HG03432 (cell line): Measurements from ENCODE around the gene TMUB1.

Source experiments
- ATAC-seq: cut with Tn5 transposase; IDR thresholded peaks from one replicate; pipeline ENCODE4 v1.9.1; 2021; ENCODE audit warnings: mild to moderate bottlenecking, moderate library complexity; ENCODE audit not compliant: unreplicated experiment

TMUB1 gene

DNA sequence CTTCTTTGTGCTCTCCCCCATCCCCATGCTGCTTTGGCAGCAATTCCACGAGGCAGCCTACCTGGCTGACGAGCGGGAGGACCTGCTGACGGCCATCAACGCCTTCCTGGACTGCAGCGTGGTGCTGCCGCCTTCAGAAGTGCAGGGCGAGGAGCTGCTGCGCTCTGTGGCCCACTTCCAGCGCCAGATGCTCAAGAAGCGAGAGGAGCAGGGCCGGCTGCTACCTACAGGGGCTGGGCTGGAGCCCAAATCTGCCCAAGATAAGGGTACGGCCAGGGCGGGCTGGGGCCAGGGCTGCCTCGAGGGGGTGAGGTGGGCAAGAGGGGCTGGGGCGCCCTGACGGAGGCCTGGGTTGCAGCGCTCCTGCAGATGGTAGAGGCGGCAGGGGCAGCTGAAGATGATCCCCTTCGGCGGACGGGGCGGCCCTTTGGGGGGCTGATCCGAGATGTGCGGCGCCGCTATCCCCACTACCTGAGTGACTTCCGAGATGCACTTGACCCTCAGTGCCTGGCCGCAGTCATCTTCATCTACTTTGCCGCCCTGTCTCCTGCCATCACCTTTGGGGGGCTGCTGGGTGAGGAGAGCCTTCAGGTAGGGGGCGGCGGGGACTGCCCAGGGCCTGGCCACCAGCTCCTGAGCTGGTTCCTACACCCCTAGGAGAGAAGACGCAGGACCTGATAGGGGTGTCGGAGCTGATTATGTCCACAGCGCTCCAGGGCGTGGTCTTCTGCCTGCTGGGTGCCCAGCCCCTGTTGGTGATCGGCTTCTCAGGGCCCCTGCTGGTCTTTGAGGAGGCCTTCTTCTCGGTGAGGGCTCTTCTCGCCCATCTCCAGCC lies 12.0 kb downstream of the TMUB1 start:
- ATAC-seq: no peak

DNA sequence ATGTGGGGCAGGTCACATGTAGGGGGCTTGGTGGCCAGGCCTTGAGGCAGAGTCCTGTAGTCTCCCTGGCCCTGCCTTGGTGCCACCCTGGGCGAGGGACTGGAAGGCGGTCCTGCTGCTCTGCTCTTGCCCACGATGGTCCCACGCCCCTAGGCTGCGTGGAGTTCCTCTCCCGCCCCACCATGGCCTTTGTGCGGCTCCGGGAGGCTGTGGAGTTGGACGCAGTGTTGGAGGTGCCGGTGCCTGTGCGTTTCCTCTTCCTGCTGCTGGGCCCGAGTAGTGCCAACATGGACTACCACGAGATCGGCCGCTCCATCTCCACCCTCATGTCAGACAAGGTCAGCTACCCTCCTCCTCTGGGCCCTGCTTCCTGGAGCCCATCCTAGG lies 12.7 kb downstream of the TMUB1 start:
- no peak for ATAC-seq

DNA sequence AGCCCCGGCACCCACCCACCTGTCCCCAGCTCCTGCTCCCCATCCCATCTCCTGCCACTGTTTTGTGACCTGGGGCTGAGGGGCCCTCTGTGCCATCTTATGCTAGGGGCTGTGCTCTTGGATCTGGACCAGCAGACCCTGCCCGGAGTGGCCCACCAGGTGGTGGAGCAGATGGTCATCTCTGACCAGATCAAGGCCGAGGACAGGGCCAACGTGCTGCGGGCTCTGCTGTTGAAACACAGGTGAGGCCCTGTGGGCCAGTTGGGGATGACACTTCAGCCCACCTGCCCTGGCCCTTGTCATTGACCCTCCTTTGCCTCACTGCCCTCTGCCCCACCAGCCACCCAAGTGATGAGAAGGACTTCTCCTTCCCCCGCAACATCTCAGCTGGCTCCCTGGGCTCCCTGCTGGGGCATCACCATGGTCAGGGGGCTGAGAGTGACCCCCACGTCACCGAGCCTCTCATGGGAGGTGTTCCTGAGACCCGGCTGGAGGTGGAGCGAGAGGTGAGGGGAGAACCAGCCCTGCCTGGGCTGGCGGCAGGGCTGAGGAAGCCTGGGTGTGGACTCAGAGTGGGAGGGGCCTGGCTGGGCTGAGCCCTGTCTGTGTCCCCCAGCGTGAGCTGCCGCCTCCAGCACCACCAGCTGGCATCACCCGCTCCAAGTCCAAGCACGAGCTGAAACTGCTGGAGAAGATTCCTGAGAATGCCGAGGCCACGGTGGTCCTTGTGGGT lies 13.3 kb downstream of the TMUB1 start:
- ATAC-seq: no peak

DNA sequence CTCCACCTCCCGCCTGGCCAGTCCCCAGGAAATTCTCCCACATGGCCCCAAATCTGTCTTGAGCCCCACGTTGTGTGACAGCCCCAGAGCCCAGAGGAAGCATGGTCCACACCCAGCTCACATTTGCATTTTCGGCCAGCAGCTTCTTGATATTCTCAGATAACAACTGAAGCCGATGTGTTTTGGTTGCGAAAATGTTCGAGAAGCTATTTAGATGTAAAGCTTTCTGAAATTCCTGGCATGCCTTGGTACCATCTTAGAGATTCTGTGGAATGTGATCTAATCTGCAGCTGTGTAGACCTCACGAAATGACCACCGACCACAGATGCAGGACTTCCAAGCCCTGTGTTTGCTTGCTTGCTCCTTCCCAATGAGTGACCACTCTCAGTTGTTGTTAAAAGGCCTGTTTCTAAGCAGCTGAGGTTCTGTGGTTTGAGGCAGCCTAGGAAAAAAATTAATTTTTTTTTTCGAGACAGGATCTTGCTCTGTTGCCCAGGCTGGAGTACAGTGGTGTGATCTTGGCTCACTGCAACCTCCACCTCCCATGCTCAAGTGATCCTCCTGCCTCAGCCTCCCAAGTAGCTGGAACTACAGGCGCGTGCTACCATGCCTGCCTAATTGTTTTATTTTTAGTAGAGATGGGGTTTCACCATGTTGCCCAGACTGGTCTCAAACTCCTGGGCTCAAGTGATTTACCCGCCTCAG lies 15.1 kb downstream of the TMUB1 start:
- no peak for ATAC-seq

DNA sequence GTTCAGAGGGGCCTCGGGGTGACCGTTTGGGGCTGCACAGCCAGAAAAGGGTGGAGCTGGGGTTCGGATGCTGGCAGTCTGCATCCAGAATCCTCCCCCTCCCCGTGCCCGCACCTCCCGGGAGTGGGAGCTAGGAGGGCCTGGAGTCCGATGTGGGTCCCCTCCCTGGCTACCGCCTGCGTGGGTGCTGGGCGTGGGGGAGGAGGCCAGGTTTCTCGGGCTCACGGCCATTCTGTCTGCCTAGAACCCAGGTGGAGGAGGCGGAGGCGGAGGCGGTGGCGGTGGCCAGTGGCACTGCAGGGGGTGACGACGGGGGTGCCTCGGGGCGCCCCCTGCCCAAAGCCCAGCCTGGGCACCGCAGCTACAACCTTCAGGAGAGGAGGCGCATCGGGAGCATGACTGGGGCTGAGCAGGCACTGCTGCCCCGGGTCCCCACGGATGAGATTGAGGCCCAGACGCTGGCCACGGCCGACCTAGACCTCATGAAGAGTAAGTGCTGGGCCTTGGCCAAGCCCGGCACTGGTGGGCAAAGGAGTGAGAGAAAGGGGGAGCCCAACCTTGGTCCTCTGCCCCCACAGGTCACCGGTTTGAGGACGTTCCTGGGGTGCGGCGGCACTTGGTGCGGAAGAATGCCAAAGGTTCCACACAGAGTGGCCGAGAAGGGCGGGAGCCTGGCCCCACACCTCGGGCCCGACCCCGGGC lies 16.9 kb downstream of the TMUB1 start:
- ATAC-seq: no peak

DNA sequence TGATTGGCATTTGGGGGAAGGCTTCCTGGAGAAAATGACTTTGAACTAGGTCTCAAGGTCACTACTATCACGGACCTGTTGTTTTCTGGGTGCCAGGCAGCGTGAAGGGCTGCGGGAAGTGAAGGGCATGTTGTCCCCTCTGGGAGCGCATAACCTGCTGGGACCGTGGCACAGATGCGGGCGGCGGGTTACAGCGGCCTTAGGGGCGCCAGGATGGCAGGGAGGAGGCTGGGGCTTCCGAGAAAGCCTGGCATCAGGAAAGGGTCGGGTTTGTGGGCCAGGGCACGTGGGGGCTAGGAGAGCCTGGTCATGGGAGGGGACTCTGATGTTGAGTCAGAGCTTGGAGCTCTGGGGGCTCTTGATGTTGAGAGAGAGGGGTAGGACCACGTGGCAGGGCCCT lies 17.8 kb downstream of the TMUB1 start:
- ATAC-seq: no peak

DNA sequence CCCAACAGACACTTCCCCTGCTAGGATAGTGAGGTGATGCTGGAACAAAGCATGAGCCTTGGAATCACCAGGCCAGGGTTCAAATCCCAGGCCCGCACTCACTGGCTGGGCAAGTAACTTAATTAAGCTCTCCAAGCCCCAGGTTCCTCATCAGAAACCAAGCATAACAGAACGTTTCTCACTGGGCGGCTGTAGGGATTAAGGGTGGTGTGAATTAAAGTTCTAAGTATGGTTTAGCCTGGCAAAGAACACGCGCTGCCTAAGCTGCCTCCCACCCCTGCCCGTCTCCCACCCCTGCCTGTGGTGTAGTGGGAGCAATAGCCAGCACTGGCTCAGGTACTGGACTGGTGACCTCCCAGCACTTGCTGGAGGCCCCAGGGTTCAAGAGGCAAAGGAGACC lies 18.3 kb downstream of the TMUB1 start:
- ATAC-seq: no peak

DNA sequence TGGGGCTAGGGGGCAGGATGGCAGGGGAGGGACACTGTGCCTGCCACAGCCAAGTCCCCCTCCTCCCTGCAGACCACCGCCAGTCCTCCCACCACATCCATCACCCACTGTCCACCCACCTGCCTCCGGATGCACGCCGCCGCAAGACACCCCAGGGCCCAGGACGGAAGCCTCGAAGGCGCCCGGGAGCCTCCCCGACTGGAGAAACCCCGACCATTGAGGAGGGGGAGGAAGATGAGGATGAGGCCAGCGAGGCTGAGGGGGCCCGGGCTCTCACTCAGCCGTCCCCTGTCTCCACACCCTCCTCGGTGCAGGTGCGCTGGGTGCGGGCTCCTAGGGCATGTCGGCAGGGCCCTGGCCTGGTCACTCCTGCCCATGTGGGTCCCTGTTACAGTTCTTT lies 18.8 kb downstream of the TMUB1 start:
- ATAC-seq: no peak

DNA sequence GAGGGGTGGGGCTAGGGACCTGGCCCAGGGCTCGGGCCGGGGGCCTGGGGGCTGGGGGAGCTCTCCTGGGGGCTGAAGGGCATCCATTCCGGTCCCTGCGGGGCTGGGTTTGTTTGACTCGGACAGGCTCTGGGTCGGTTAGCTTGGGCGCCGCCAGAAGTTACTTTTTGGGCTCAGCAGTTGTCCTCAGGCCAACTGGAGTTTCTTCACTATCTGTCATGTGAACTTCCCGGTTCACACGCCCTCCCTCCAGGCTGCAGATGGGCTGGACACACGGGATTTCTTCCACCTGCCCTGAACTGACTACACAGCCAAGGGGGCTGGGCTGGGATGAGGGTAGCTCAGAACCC lies 20.1 kb downstream of the TMUB1 start:
- ATAC-seq: no peak

DNA sequence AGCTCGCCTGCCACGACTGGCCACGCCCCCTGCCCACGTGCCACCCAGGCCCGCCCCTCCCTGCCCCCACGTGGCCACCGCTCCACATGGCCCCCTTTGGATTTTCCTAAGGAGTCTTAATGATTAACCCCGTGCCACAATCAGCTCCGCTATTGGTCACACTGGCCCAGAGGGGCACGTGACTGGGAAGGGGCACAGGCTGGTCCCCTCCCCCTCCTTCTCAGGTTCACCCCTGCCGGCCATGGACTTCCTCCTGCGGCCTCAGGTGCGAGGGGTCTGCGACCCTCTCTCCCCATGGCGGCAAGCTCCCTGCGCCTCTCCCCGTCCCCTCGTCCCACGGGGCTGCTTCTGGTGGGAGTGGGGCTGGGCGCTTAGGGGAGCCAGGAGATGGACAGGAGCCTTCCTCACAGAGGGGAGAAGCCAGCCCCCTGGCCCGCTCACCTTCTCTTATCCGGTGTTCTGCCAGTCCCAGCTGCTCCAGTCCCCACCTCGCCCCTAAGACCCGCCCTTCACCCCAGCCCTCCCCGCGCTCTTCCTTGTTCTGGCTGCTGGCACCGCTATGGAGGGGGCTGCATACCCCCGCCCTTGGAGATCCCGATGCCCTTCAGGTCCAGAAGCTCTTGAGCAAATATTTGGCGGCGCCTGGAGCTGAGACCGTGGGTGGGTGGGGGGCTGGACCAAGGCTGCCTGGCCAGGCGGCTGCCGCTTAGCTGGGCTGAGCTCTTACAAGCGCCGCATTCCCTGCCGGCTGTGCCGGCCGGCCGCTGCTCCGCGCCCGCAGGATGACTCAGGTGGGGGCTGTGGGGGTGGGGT lies 20.7 kb downstream of the TMUB1 start:
- ATAC-seq: no peak

DNA sequence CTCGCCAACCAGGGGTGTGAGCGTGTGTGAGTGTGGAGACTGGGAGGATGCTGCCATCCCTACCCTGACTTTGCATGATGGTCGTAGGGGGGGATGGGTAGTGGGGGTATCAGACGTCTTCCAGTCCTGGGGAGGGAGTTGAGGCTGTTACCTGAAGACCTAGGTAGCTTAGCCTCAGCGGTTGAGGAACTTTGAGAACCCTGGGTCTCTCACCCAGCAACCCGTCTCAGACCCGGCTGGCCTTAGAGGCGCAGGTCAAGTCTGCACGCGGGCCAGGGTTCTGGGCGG lies 21.2 kb downstream of the TMUB1 start:
- ATAC-seq: no peak

DNA sequence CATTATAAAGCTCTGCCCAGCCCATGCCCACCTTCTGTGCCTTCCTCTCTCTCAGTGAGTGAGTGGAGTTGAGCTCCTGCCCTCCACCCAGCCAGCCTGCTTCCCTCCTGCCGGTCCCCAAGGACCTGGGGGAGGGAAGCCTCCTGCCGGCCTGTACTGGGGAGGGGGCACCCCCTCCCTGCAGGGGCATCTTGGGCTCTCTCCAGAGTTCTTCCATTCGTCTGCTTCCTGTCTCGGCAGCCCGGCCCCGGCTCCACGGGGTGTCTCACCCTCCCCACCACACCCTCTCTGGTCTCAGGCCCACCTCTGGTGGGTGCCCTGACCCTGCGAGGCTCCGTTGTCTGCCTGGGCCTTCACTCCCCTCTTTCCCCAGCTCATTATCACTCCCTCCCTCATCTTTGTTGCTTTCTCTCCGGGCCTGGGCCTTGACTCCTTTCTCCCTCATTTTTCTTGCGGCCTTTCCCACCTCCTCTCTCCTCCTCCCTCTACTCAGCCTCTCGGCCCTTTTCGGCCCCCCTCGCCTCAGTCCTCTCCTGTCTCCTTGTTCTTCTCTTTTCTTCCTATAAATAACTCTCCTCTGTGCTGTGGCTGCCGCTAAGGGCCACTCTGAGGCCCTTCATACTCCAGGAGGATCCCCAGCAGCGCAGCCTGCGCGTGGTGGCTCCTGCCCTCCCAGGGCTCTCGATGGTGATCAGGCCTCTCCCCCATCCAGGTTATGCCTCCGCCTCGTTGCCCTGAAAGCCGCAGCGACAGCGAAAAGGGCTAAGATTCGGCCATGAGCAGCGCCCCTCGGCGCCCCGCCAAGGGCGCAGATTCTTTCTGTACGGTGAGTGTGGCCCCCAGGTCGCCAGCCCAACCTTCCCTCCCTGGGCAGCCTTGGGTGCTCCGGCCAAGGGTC lies 21.8 kb downstream of the TMUB1 start:
- no peak for ATAC-seq

DNA sequence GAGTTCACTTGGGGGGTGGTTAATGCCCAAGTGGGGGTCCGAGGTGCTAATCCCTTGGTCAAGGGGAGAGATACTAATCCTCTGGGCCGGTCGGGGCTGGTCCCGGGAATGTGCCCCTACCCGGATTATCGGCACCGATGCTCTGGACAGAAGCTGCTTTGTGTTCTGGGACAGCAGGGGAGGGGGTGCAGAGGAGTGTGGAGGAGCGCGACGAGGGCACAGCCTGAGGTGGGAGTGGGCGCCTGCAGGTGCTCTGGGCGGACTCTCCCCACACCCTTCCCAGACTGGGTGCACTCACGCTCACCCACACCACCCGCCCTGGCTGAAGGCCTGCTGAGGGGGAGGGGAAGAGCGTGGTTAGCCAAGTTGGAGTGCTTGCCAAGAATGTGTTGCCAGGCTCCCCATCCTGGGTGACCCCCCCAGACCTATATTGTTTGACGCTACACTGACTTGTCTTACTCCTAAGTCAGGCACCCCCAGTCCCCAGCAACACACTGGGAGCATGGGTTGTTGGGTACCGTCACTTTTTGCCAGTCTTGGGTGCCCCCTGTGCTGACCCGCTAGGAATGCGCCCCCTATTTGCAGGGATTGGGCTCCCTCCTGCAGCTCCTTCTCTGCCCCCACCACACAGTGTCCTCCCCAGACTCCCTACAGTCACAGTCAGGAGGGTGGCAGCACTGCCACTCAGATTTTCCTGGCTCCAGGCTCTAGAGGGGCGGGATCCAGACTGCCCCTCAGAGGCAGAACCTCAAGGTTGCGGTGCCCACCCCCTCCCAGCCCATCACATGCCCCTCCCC lies 22.7 kb downstream of the TMUB1 start:
- no peak for ATAC-seq

DNA sequence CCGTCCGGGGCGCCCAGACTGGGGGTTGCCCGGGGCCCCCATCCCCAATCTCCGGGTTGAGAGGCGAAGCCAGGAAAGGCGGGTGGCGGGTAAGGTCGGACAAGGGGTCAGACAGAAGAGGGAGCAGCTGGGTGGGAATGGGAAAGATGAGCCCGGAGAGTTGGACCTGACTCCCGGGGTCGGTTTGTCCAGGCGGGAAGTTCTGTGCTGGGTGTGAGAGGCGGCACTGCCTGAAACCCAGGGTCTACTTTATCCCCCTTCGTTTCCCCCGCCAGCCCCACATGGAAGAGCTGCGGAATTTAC lies 23.2 kb downstream of the TMUB1 start:
- ATAC-seq: no peak

DNA sequence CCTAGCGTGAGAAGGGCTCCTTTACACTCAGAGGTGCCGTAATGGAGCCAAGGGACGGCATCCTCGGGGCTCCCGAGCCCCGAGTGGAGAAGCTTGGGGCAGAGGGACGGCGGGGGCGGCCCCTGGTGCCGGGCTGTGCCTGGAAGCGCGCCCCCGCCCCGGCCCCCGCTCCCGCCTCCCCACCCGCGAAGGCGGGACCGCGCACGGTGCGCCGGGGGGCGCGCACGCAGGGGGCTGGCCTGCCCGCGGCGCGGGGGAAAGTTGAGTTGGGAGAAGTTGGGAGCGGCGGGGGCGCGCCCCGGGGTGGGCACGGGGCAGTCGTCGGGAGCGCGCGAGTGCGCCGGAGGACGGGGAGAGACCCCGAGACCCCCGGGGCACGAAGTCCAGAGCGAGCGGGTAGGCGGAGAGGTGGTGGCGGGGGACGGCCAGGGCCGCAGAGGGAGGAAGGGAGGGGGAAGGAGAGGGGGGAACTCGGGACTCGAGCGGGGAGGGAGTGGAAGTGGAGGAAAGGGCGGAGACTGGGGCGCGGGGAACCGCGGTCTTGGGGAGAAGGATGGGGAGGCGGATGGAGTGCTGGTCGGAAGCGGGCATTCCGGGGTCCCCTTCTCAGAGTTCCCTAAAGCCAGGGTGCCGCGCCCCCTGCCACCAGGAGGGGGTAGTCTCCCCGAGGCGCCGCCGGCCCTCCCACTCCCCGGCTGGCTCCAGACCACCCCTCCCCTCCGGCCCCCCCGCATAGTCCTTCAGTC lies 23.8 kb downstream of the TMUB1 start, which contains the start of gene SLC4A2:
TSS of gene SLC4A2 (plus strand) at position 223 of the 746 bp plus-strand sequence. CDS start 2,399 bp downstream, outside the sequence.
- ATAC-seq: peak; percentile 36

DNA sequence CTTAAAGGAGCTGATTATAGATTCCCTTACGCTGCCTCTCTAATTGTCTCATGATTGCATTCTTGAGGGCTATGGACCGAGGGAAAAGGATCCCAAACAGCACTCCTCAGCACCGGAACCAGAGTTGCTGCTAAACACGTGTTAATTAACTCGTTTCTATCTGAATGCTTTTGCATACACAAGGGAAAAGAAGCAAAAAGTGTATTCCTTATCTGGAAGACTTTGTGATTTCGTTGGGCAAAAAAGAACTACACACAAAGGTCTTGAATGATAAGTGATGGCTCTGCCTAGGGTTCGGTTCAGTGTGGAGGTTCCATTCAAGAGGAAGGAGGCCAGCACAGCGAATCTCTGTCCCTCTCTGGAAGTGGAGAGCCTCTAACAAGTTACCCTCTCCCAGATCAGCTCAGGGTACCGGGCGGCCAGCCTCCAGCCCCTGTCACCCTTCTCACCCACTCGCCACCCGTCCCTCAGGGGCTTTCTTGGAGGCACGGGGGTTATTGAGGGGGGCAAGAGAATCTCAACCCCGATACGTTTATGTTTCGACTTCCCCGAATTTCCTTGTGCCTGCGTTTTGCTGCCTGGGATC lies 24.4 kb downstream of the TMUB1 start:
- no peak for ATAC-seq

DNA sequence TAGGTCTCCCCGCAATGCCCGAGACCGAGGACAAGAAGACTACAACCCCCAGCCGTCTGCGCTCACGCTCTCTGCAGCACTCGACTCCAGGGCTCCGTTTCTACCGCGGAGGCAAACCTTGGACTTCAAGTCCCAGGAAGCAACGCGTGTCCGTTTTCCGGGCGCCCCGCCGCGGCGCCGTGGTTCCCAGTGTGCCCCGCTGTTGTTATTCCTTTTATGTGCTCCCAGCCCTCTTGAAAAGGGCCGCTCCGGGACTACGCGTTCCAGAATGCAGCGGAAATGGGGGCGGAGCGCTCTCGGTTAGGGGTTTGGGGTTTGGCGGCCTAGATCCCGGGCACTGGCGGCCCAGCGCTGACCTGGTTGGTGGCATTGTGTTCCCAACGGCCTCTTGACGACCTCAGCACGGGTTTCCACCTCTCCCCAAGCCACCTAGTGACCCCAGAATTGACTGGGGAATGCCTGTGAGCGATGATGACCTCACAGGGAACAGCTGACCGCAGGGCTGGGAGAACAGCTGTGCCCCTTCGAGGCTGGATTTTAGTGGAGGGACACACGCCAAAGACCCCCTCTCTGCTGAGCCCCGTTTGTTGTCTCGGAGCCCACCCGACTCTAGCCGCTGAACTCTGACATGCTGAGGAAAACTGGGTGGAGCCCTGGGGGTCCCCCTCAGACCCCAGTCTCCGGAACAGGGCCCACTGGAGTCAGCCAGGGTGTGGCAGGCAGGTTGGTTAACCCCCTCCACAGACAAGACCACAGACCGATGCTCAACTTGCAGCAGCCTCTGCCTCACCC lies 25.1 kb downstream of the TMUB1 start:
- ATAC-seq: peak; percentile 89
